Measurements from ENCODE around the gene KCTD6. TPM values are rescaled to one million over a fixed set of nuclear protein-coding genes. Genes with fewer than 3 reads are reported as not detected.

Gene KCTD6
- total and polyA plus RNA-seq, 8 donors: 5.4 to 16.7 (median 11.3) TPM; not detected in 2

GRCh38 chr3:58539626-58540025, 47.7 kb downstream of the KCTD6 start:
- H3K27me3 ChIP-seq: no peaks in the 10 kb centered on the region
- no peak overlapping the region for H3K27ac ChIP-seq
- intact Hi-C loops (cut with DNase I; ENCODE audit: low total_unique reads): no loop called here
- no peak overlapping the region for H3K4me3 ChIP-seq
- H3K36me3 ChIP-seq: peaks cover 0 to 4% (median 0%) of the 10 kb centered on the region in 4 donors
- TF ChIP-seq POLR2AphosphoS5 (IDR thresholded peaks at IDR 0.05) (no peak), EP300 (IDR thresholded peaks at IDR 0.05) (no peak), CTCF (IDR thresholded peaks at IDR 0.05) (no peak), POLR2A (IDR thresholded peaks at IDR 0.05) (no peak)
- no peak for DNase-seq
- peaks cover 31 to 37% (median 34%) of the 10 kb centered on the region in 4 donors for H3K4me1 ChIP-seq
- H3K9me3 ChIP-seq: no peaks in the 10 kb centered on the region
- 77 to 83% (median 79%) methylated on average over 10 of the region's 10 CpGs for WGBS, 5 donors

- Histone ChIP-seq H3K4me3 (no peak overlapping the region), H3K9me3 (no peaks in the 10 kb centered on the region), H3K27me3 (no peaks in the 10 kb centered on the region), H3K4me1 (peaks cover 29 to 32% (median 30%) of the 10 kb centered on the region in 4 donors), H3K27ac (no peak overlapping the region), H3K36me3 (no peaks in the 10 kb centered on the region)
- 86 to 95% (median 90%) methylated on average over 8 of the region's 8 CpGs for WGBS, 5 donors
- DNase-seq: no peak
- intact Hi-C loops (cut with DNase I; ENCODE audit: low total_unique reads): no loop called here
- TF ChIP-seq POLR2AphosphoS5 (IDR thresholded peaks at IDR 0.05): no peak
- TF ChIP-seq POLR2A (IDR thresholded peaks at IDR 0.05): no peak
- no peak for TF ChIP-seq EP300 (IDR thresholded peaks at IDR 0.05)
- no peak for TF ChIP-seq CTCF (IDR thresholded peaks at IDR 0.05)
These were observed 48.4 kb downstream of the KCTD6 start for GRCh38 chr3:58540176-58540858.

GRCh38 chr3:58544541-58544940, 52.6 kb downstream of the KCTD6 start:
- TF ChIP-seq EP300 (IDR thresholded peaks at IDR 0.05): no peak
- TF ChIP-seq POLR2AphosphoS5 (IDR thresholded peaks at IDR 0.05): no peak
- no peak for TF ChIP-seq CTCF (IDR thresholded peaks at IDR 0.05)
- TF ChIP-seq POLR2A (IDR thresholded peaks at IDR 0.05): no peak
- DNase-seq: no peak
- no peak overlapping the region for H3K4me3 ChIP-seq
- WGBS, 5 donors: 85 to 93% (median 92%) methylated on average over 3 of the region's 3 CpGs
- H3K4me1 ChIP-seq: no peaks in the 10 kb centered on the region
- no peaks in the 10 kb centered on the region for H3K9me3 ChIP-seq
- no peak overlapping the region for H3K27ac ChIP-seq
- H3K36me3 ChIP-seq: no peaks in the 10 kb centered on the region
- intact Hi-C loops (cut with DNase I; ENCODE audit: low total_unique reads): no loop called here
- H3K27me3 ChIP-seq: no peaks in the 10 kb centered on the region

- WGBS, 5 donors: 71 to 85% (median 80%) methylated on average over 4 of the region's 4 CpGs
- Histone ChIP-seq H3K9me3 (peaks cover 0 to 12% (median 0%) of the 10 kb centered on the region in 4 donors), H3K36me3 (no peaks in the 10 kb centered on the region), H3K4me1 (peaks cover 0 to 2% (median 0%) of the 10 kb centered on the region in 4 donors), H3K27me3 (no peaks in the 10 kb centered on the region), H3K4me3 (no peak overlapping the region), H3K27ac (no peak overlapping the region)
- DNase-seq: no peak
- intact Hi-C loops (cut with DNase I; ENCODE audit: low total_unique reads): no loop called here
- TF ChIP-seq POLR2A (IDR thresholded peaks at IDR 0.05) (no peak), CTCF (IDR thresholded peaks at IDR 0.05) (no peak), POLR2AphosphoS5 (IDR thresholded peaks at IDR 0.05) (no peak), EP300 (IDR thresholded peaks at IDR 0.05) (no peak)
These were observed 59.8 kb downstream of the KCTD6 start for GRCh38 chr3:58551636-58552180.

Other genes with a start within 250 kb of the KCTD6 start
- gene RPP14, start 185.9 kb upstream of the KCTD6 start, total RNA-seq: 10 to 100 TPM in 3 of 5 donors, 1 to 10 TPM in 2; 4.1 to 23.5 (median 11.6) TPM
- gene RPP14, start 185.9 kb upstream of the KCTD6 start, polyA plus RNA-seq: 10 to 100 TPM in 1 of 3 donors, 1 to 10 TPM in 2; 7.4 to 10.1 (median 9.7) TPM
- gene HTD2, start 185.6 kb upstream of the KCTD6 start, total RNA-seq: 10 to 100 TPM in 2 of 5 donors, 1 to 10 TPM in 1, not detected in 2; 7.0 to 57.6 (median 28.1) TPM
- gene HTD2, start 185.6 kb upstream of the KCTD6 start, polyA plus RNA-seq: 1 to 10 TPM; 3.1 to 7.0 (median 6.0) TPM
- 10 to 100 TPM; 16.7 to 54.0 (median 38.8) TPM for gene PXK, start 159.2 kb upstream of the KCTD6 start, total RNA-seq
- 10 to 100 TPM in 2 of 3 donors, 1 to 10 TPM in 1; 8.3 to 26.1 (median 14.5) TPM for gene PXK, start 159.2 kb upstream of the KCTD6 start, polyA plus RNA-seq
- gene PDHB, start 58.3 kb upstream of the KCTD6 start, total RNA-seq: 100 to 1,000 TPM in 3 of 5 donors, 10 to 100 TPM in 2; 24.5 to 246 (median 109) TPM
- gene PDHB, start 58.3 kb upstream of the KCTD6 start, polyA plus RNA-seq: 10 to 100 TPM; 70.6 to 88.7 (median 81.3) TPM
- 10 to 100 TPM in 2 of 5 donors, 1 to 10 TPM in 2, not detected in 1; 1.6 to 22.2 (median 10.1) TPM for gene ACOX2, start 45.1 kb downstream of the KCTD6 start, total RNA-seq
- 10 to 100 TPM in 1 of 3 donors, 1 to 10 TPM in 2; 4.9 to 15.6 (median 7.5) TPM for gene ACOX2, start 45.1 kb downstream of the KCTD6 start, polyA plus RNA-seq
- 10 to 100 TPM in 4 of 5 donors, 1 to 10 TPM in 1; 4.7 to 35.2 (median 16.2) TPM for gene FAM107A, start 85.3 kb downstream of the KCTD6 start, total RNA-seq
- gene FAM107A, start 85.3 kb downstream of the KCTD6 start, polyA plus RNA-seq: 10 to 100 TPM; 22.4 to 55.4 (median 35.6) TPM
- gene FAM3D, start 174.7 kb downstream of the KCTD6 start, total RNA-seq: 100 to 1,000 TPM in 2 of 5 donors, 10 to 100 TPM in 1, 1 to 10 TPM in 2; 7.6 to 581 (median 25.3) TPM
- gene FAM3D, start 174.7 kb downstream of the KCTD6 start, polyA plus RNA-seq: 100 to 1,000 TPM in 1 of 3 donors, 10 to 100 TPM in 2; 11.9 to 200 (median 52.8) TPM